HG02588 (cell line): ENCODE data around the gene TRRAP.
"Not testable (repeated sequence)": the region's sequence is repeated elsewhere in the genome, so short reads cannot be mapped to it uniquely, and the experiment has no call there.

Experiments
- ATAC-seq: cut with Tn5 transposase; IDR thresholded peaks from one replicate; pipeline ENCODE4 v1.9.1; 2021; ENCODE audit warnings: mild to moderate bottlenecking, moderate library complexity; ENCODE audit not compliant: unreplicated experiment

TRRAP gene

GRCh38 chr7:99046262-99046661 lies 167.9 kb downstream of the TRRAP start:
- ATAC-seq = not testable (repeated sequence)

- no peak for ATAC-seq
Measured at GRCh38 chr7:99046722-99047121, 168.4 kb downstream of the TRRAP start.

GRCh38 chr7:99047526-99048077 lies 169.3 kb downstream of the TRRAP start:
- ATAC-seq = no peak

GRCh38 chr7:99050971-99051370 lies 172.6 kb downstream of the TRRAP start:
- no peak for ATAC-seq

GRCh38 chr7:99054781-99055180 lies 176.4 kb downstream of the TRRAP start:
- ATAC-seq = no peak

- no peak for ATAC-seq
Measured at GRCh38 chr7:99061001-99061776, 182.9 kb downstream of the TRRAP start.
